Smooth muscle cell (in vitro differentiated cells): ENCODE measurements around the gene SLC38A8. TPM values are rescaled to one million over a fixed set of nuclear protein-coding genes. Genes with fewer than 3 reads are reported as not detected.

Experiments
- DNase-seq: peaks from one replicate; lab custom pipeline; 2025; ENCODE audit not compliant: unreplicated experiment; lab: John Stamatoyannopoulos, UW
- H2AFZ ChIP-seq: fragments of 200-600 bp; sonication (generic); 2 replicates; pipeline ENCODE4 v1.6.0; 2016; ENCODE audit warnings: antibody characterized with exemption, low read depth, mild to moderate bottlenecking
- H3F3A ChIP-seq: fragments of 200-600 bp; sonication (generic); 2 replicates; pipeline ENCODE4 v1.6.0; 2017; ENCODE audit warnings: antibody characterized with exemption, low read depth
- H3K27ac ChIP-seq: fragments of 200-600 bp; sonication (generic); 2 replicates; pipeline ENCODE4 v1.5.1; 2016; ENCODE audit warnings: low read depth, mild to moderate bottlenecking
- H3K27me3 ChIP-seq: fragments of 200-600 bp; sonication (generic); 2 replicates; pipeline ENCODE4 v1.6.1; 2016; ENCODE audit warnings: low read depth, mild to moderate bottlenecking
- H3K36me3 ChIP-seq: fragments of 200-600 bp; sonication (generic); 2 replicates; pipeline ENCODE4 v1.5.1; 2016; ENCODE audit warnings: low read depth
- H3K4me1 ChIP-seq: fragments of 200-600 bp; sonication (generic); 2 replicates; pipeline ENCODE4 v1.5.1; 2016; ENCODE audit warnings: low read depth
- H3K4me2 ChIP-seq: fragments of 200-600 bp; sonication (generic); 2 replicates; pipeline ENCODE4 v1.6.0; 2016; ENCODE audit warnings: mild to moderate bottlenecking
- H3K4me3 ChIP-seq: fragments of 200-600 bp; sonication (generic); 2 replicates; pipeline ENCODE4 v1.5.1; 2016; ENCODE audit warnings: mild to moderate bottlenecking
- H3K79me2 ChIP-seq: fragments of 200-600 bp; sonication (generic); 2 replicates; pipeline ENCODE4 v1.6.0; 2016; ENCODE audit warnings: low read depth, mild to moderate bottlenecking
- H3K9ac ChIP-seq: fragments of 200-600 bp; sonication (generic); 2 replicates; pipeline ENCODE4 v1.6.0; 2016; ENCODE audit warnings: low read depth
- H3K9me3 ChIP-seq: fragments of 200-600 bp; sonication (generic); replicated peaks from 2 replicates; pipeline ENCODE4 v1.5.1; 2016; ENCODE audit warnings: low read depth
- H4K20me1 ChIP-seq: fragments of 200-600 bp; sonication (generic); 2 replicates; pipeline ENCODE4 v1.6.0; 2016; ENCODE audit warnings: low read depth
- CTCF ChIP-seq: fragments of 200-600 bp; sonication (generic); IDR thresholded peaks from 2 replicates; pipeline ENCODE4 v1.5.1; 2017; ENCODE audit warnings: borderline replicate concordance, mild to moderate bottlenecking, antibody characterized with exemption; ENCODE audit not compliant: insufficient read depth, poor library complexity, severe bottlenecking
- WGBS: methylation state at CpG from one replicate; pipeline ENCODE4 v1.1.7; 2016; ENCODE audit warnings: low lambda C conversion rate; 5-methylcytosine and 5-hydroxymethylcytosine counted together
- polyA plus RNA-seq: library from polyadenylated mRNA; unstranded; fragments of >200 nt; fragmentation: Nextera tagmentation; extraction: Ambion mirVana; gene quantifications from 2 replicates; pipeline ENCODE4 v1.2.1, GENCODE V29; 2016
- total RNA-seq: library from RNA; depleted of rRNA; stranded (reverse); fragments of >200 nt; gene quantifications from 2 replicates; pipeline ENCODE4 v1.2.3, GENCODE V29; 2014

Gene SLC38A8
- total and polyA plus RNA-seq, 2 experiments from 2014 or later, result not detected

DNA sequence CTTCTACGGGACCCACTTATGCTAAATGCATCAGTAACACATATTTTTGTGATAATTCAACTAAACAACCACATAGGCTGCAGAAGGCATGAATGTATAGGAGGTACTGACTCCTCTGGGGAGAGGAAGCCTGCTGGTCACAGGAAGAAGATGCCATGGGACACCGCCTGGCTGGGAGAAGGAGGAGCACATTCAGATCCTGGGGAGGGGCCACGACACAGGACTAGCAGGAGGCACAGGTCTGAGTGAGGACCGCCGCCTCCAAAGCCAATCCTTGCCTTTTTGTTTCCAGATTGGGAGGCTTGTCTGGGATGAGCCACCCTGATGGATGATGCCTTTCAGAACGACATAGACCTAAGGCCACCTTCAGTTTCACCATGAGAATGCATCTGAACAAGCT lies 39.5 kb upstream of the SLC38A8 start:
- no peaks in the 10 kb centered on the region for H3K9me3 ChIP-seq
- DNase-seq, result no peak
- 95% methylated on average over 6 of the region's 6 CpGs for WGBS

GRCh38 chr16:84081446-84081989 lies 38.9 kb upstream of the SLC38A8 start:
- Histone ChIP-seq H3K4me2 (no peak overlapping the region), H3K4me1 (no peaks in the 10 kb centered on the region), H3K36me3 (peaks cover 6% of the 10 kb centered on the region), H3F3A (no peaks in the 10 kb centered on the region), H3K27ac (no peak overlapping the region), H3K9ac (no peak overlapping the region), H3K9me3 (no peaks in the 10 kb centered on the region), H3K27me3 (no peaks in the 10 kb centered on the region), H3K79me2 (peaks cover 2% of the 10 kb centered on the region), H3K4me3 (no peak overlapping the region), H4K20me1 (peaks cover 30% of the 10 kb centered on the region), H2AFZ (no peak overlapping the region)
- no peak for TF ChIP-seq CTCF
- DNase-seq, result no peak
- 90% methylated on average over 14 of the region's 14 CpGs for WGBS

More for the DNA sequence above, 39.5 kb upstream of the SLC38A8 start:
- H2AFZ ChIP-seq, result no peak overlapping the region
- no peak overlapping the region for H3K4me2 ChIP-seq
- H3K4me1 ChIP-seq, result no peaks in the 10 kb centered on the region
- no peak overlapping the region for H3K4me3 ChIP-seq
- peaks cover 6% of the 10 kb centered on the region for H3K36me3 ChIP-seq
- no peaks in the 10 kb centered on the region for H3K27me3 ChIP-seq
- no peak overlapping the region for H3K27ac ChIP-seq
- H3K79me2 ChIP-seq, result no peaks in the 10 kb centered on the region
- H3K9ac ChIP-seq, result no peak overlapping the region
- TF ChIP-seq CTCF, result no peak
- H3F3A ChIP-seq, result no peaks in the 10 kb centered on the region
- H4K20me1 ChIP-seq, result peaks cover 24% of the 10 kb centered on the region

- Histone ChIP-seq H3F3A (no peaks in the 10 kb centered on the region), H2AFZ (no peak overlapping the region), H3K9me3 (no peaks in the 10 kb centered on the region), H3K4me3 (no peak overlapping the region), H3K9ac (no peak overlapping the region), H3K27me3 (no peaks in the 10 kb centered on the region), H4K20me1 (peaks cover 31% of the 10 kb centered on the region), H3K4me2 (no peak overlapping the region), H3K79me2 (peaks cover 3% of the 10 kb centered on the region), H3K27ac (no peak overlapping the region), H3K36me3 (peaks cover 6% of the 10 kb centered on the region), H3K4me1 (no peaks in the 10 kb centered on the region)
- no peak for DNase-seq
- 82% methylated on average over 6 of the region's 6 CpGs for WGBS
- no peak for TF ChIP-seq CTCF
Observed at GRCh38 chr16:84080813-84081212, 38.2 kb upstream of the SLC38A8 start.

GRCh38 chr16:84080378-84080777 lies 37.8 kb upstream of the SLC38A8 start:
- Histone ChIP-seq H3K4me2 (no peak overlapping the region), H3K9ac (no peak overlapping the region), H3K4me1 (no peaks in the 10 kb centered on the region), H3K27me3 (no peaks in the 10 kb centered on the region), H3K4me3 (no peak overlapping the region), H3K36me3 (peaks cover 6% of the 10 kb centered on the region), H2AFZ (no peak overlapping the region), H4K20me1 (peaks cover 33% of the 10 kb centered on the region), H3K79me2 (peaks cover 3% of the 10 kb centered on the region), H3F3A (no peaks in the 10 kb centered on the region), H3K9me3 (no peaks in the 10 kb centered on the region), H3K27ac (no peak overlapping the region)
- no peak for TF ChIP-seq CTCF
- no peak for DNase-seq
- WGBS, result 82% methylated on average over 8 of the region's 8 CpGs
